GM12878 (cell line): ENCODE measurements around the gene APPL2. TPM values are rescaled to one million over a fixed set of nuclear protein-coding genes. Genes with fewer than 3 reads are reported as not detected.
"Not testable (repeated sequence)": the region's sequence is repeated elsewhere in the genome, so short reads cannot be mapped to it uniquely, and the experiment has no call there.

ENCODE experiments used
- ATAC-seq: fragments of 200-7000 bp; cut with Tn5 transposase; 3 replicates; pipeline ENCODE4 v1.9.1; 2020; ENCODE audit warnings: mild to moderate bottlenecking, moderate library complexity
- BruUV-seq: library from RNA; stranded (reverse); fragments of 400-500 nt; replicated peaks from 2 replicates; lab custom pipeline; 2021; lab: Mats Ljungman, UMichigan
- CTCF ChIA-PET: fragments of 300-600 bp; sonication (Branson Sonifier 250); formaldehyde crosslinking; extraction: SDS; loops from one replicate; lab custom pipeline; 2021; ENCODE audit warnings: inconsistent platforms; lab: Yijun Ruan, JAX
- POLR2A ChIA-PET: fragments of 350-600 bp; formaldehyde crosslinking; extraction: SDS; loops from one replicate; lab custom pipeline; 2021; ENCODE audit warnings: inconsistent platforms; lab: Charles Lee
- RAD21 ChIA-PET: fragments of 300-600 bp; sonication (Branson Sonifier 250); formaldehyde crosslinking; loops from one replicate; lab custom pipeline; 2023; ENCODE audit warnings: antibody characterized with exemption; ENCODE audit not compliant: unreplicated experiment; lab: Charles Lee
- SMC1A ChIA-PET: fragments of 300-600 bp; sonication (Branson Sonifier 250); formaldehyde crosslinking; loops from one replicate; lab custom pipeline; 2023; ENCODE audit not compliant: unreplicated experiment, uncharacterized antibody; lab: Charles Lee
- DNase-seq: peaks from one replicate; pipeline ENCODE4 v3.0.0-alpha.2; 2011; ENCODE audit warnings: low read depth, low spot score
- FAIRE-seq: peaks from 3 replicates; lab custom pipeline; 2011; peaks lifted over from hg19 to GRCh38; lab: Jason Lieb, UNC
- H2AFZ ChIP-seq: 2 replicates; pipeline ENCODE4 v1.6.0; 2011; ENCODE audit warnings: low read depth, low read length, control low read depth; ENCODE audit not compliant: control insufficient read depth
- H3K27ac ChIP-seq: 2 replicates; pipeline ENCODE4 v1.5.1; 2011; ENCODE audit warnings: control low read depth; ENCODE audit not compliant: control insufficient read depth, insufficient read depth
- H3K27me3 ChIP-seq, 2 experiments: replicated peaks in 1 of 2; 2 replicates each; pipeline versions ENCODE4 v1.6.0 to v1.6.1; 2011; ENCODE audit warnings: low read length in 1 of 2; ENCODE audit not compliant: control insufficient read depth in 2 of 2, insufficient read depth in 2 of 2
- H3K36me3 ChIP-seq, 2 experiments: 2 replicates each; pipeline ENCODE4 v1.5.1; 2011; ENCODE audit warnings: low read length in 1 of 2; ENCODE audit not compliant: control insufficient read depth in 2 of 2, insufficient read depth in 2 of 2
- H3K4me1 ChIP-seq: 2 replicates; pipeline ENCODE4 v1.6.1; 2011; ENCODE audit warnings: mild to moderate bottlenecking, low read length, moderate library complexity, mixed read lengths; ENCODE audit not compliant: control insufficient read depth, insufficient read depth
- H3K4me2 ChIP-seq: 2 replicates; pipeline ENCODE4 v1.6.0; 2011; ENCODE audit warnings: control low read depth; ENCODE audit not compliant: control insufficient read depth, insufficient read depth
- H3K4me3 ChIP-seq: fragments of 200-600 bp; sonication (generic); 2 replicates; pipeline ENCODE4 v1.5.1; 2016
- H3K79me2 ChIP-seq: 2 replicates; pipeline ENCODE4 v1.6.0; 2011; ENCODE audit warnings: low read length; ENCODE audit not compliant: control insufficient read depth, insufficient read depth
- H3K9ac ChIP-seq: 2 replicates; pipeline ENCODE4 v1.8.0; 2011; ENCODE audit warnings: low read length, control low read depth, mixed read lengths; ENCODE audit not compliant: control insufficient read depth, insufficient read depth
- H3K9me3 ChIP-seq: replicated peaks from 3 replicates; pipeline ENCODE4 v1.5.1; 2011; ENCODE audit warnings: mild to moderate bottlenecking, low read length; ENCODE audit not compliant: control insufficient read depth, insufficient read depth
- H4K20me1 ChIP-seq: 2 replicates; pipeline ENCODE4 v1.6.0; 2011; ENCODE audit not compliant: control insufficient read depth, insufficient read depth
- CTCF ChIP-seq, 3 experiments: IDR thresholded peaks in 2 of 3; conservative IDR thresholded peaks in 1 of 3; 2 replicates each; pipeline ENCODE4 v1.5.1; 2011; ENCODE audit warnings: low read depth in 3 of 3, low read length in 3 of 3, mild to moderate bottlenecking in 3 of 3, control low read depth in 2 of 3, moderate library complexity in 2 of 3, inconsistent platforms in 1 of 3, mixed read lengths in 1 of 3; ENCODE audit not compliant: control insufficient read depth in 2 of 3, insufficient read depth in 1 of 3; ENCODE audit errors: extremely low read depth in 1 of 3
- E2F4 ChIP-seq: IDR thresholded peaks from 2 replicates; pipeline ENCODE4 v1.6.1; 2012; ENCODE audit warnings: low read depth, low read length, improper control_type of control experiment
- EED ChIP-seq: sonication (generic); IDR thresholded peaks from 2 replicates; pipeline ENCODE4 v1.6.1; 2016; ENCODE audit warnings: antibody characterized with exemption, low read depth
- KAT2A ChIP-seq: conservative IDR thresholded peaks from 2 replicates; pipeline ENCODE4 v1.6.1; 2011; ENCODE audit warnings: low read depth, low read length; ENCODE audit not compliant: control insufficient read depth
- POLR2AphosphoS2 ChIP-seq: IDR thresholded peaks from 2 replicates; pipeline ENCODE4 v1.6.1; 2011; ENCODE audit warnings: low read depth, mild to moderate bottlenecking, low read length, improper control_type of control experiment, moderate library complexity
- RELA ChIP-seq: fragments of 450-650 bp; IDR thresholded peaks from 2 replicates; pipeline ENCODE4 v1.8.0; 2014; ENCODE audit warnings: borderline replicate concordance; ENCODE audit not compliant: partially characterized antibody
- SMAD5 ChIP-seq: IDR thresholded peaks from 2 replicates; pipeline ENCODE4 v1.6.1; 2016; ENCODE audit warnings: antibody characterized with exemption, low read depth
- WGBS: methylation state at CpG from one replicate; pipeline ENCODE4 v1.1.6; 2016; ENCODE audit warnings: low lambda C conversion rate; ENCODE audit not compliant: insufficient replicate concordance, insufficient coverage; ENCODE audit errors: missing lambda C conversion rate; 5-methylcytosine and 5-hydroxymethylcytosine counted together
- in situ Hi-C: fragments of 300-500 bp; cut with MboI; formaldehyde crosslinking; loops from 9 replicates; pipeline ENCODE4 v1.14.3; 2018; ENCODE audit warnings: mixed read lengths
- intact Hi-C: fragments of 100-400 bp; cut with micrococcal nuclease; formaldehyde crosslinking; loops from one replicate; pipeline ENCODE4 v1.14.2; 2022; ENCODE audit not compliant: unreplicated experiment
- polyA plus RNA-seq, 11 experiments: library from polyadenylated mRNA; depleted of rRNA in 4 of 11; unstranded in 6 of 11; stranded (reverse) in 5 of 11; fragments of >200 nt; fragmentation: Nextera tagmentation in 4 of 11; fragmentation: Illumina TruSeq in 1 of 11; extraction: Ambion mirVana in 4 of 11; extraction: Trizol in 1 of 11; gene quantifications; 1 replicate in 1 of 11; 2 replicates in 10 of 11; pipeline versions ENCODE4 v1.2.1 to v1.2.3, GENCODE V29; 2011 to 2016; ENCODE audit warnings: inconsistent platforms in 2 of 11, missing spikeins in 2 of 11, low read depth in 1 of 11
- total RNA-seq, 4 experiments: library from RNA; depleted of rRNA in 3 of 4; stranded (reverse); fragments of >200 nt in 3 of 4; fragmentation: Illumina TruSeq in 1 of 4; extraction: Trizol in 1 of 4; gene quantifications; 2 replicates each; pipeline versions ENCODE4 v1.2.1 to v1.2.3, GENCODE V29; 2013 to 2021
- TF ChIP-seq, protein P1 (sequence below): IDR thresholded peaks from 2 replicates; pipeline ENCODE4 v1.6.1; 2012; ENCODE audit warnings: mild to moderate bottlenecking, low read depth, low read length
- TF ChIP-seq, protein P2 (sequence below): fragments of 450-650 bp; IDR thresholded peaks from 2 replicates; pipeline ENCODE4 v1.6.1; 2017; ENCODE audit warnings: mild to moderate bottlenecking, moderate library complexity

The APPL2 gene
- total and polyA plus RNA-seq, 10 of the 15 experiments (the other 5 are each of a cell fraction or from before 2014, with no cell fraction given), result 1.9 to 14.2 (median 7.5) TPM

- TF ChIP-seq, protein P1, sequence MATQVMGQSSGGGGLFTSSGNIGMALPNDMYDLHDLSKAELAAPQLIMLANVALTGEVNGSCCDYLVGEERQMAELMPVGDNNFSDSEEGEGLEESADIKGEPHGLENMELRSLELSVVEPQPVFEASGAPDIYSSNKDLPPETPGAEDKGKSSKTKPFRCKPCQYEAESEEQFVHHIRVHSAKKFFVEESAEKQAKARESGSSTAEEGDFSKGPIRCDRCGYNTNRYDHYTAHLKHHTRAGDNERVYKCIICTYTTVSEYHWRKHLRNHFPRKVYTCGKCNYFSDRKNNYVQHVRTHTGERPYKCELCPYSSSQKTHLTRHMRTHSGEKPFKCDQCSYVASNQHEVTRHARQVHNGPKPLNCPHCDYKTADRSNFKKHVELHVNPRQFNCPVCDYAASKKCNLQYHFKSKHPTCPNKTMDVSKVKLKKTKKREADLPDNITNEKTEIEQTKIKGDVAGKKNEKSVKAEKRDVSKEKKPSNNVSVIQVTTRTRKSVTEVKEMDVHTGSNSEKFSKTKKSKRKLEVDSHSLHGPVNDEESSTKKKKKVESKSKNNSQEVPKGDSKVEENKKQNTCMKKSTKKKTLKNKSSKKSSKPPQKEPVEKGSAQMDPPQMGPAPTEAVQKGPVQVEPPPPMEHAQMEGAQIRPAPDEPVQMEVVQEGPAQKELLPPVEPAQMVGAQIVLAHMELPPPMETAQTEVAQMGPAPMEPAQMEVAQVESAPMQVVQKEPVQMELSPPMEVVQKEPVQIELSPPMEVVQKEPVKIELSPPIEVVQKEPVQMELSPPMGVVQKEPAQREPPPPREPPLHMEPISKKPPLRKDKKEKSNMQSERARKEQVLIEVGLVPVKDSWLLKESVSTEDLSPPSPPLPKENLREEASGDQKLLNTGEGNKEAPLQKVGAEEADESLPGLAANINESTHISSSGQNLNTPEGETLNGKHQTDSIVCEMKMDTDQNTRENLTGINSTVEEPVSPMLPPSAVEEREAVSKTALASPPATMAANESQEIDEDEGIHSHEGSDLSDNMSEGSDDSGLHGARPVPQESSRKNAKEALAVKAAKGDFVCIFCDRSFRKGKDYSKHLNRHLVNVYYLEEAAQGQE, result no peak
- TF ChIP-seq, protein P2, sequence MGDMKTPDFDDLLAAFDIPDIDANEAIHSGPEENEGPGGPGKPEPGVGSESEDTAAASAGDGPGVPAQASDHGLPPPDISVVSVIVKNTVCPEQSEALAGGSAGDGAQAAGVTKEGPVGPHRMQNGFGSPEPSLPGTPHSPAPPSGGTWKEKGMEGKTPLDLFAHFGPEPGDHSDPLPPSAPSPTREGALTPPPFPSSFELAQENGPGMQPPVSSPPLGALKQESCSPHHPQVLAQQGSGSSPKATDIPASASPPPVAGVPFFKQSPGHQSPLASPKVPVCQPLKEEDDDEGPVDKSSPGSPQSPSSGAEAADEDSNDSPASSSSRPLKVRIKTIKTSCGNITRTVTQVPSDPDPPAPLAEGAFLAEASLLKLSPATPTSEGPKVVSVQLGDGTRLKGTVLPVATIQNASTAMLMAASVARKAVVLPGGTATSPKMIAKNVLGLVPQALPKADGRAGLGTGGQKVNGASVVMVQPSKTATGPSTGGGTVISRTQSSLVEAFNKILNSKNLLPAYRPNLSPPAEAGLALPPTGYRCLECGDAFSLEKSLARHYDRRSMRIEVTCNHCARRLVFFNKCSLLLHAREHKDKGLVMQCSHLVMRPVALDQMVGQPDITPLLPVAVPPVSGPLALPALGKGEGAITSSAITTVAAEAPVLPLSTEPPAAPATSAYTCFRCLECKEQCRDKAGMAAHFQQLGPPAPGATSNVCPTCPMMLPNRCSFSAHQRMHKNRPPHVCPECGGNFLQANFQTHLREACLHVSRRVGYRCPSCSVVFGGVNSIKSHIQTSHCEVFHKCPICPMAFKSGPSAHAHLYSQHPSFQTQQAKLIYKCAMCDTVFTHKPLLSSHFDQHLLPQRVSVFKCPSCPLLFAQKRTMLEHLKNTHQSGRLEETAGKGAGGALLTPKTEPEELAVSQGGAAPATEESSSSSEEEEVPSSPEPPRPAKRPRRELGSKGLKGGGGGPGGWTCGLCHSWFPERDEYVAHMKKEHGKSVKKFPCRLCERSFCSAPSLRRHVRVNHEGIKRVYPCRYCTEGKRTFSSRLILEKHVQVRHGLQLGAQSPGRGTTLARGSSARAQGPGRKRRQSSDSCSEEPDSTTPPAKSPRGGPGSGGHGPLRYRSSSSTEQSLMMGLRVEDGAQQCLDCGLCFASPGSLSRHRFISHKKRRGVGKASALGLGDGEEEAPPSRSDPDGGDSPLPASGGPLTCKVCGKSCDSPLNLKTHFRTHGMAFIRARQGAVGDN, result no peak
- TF ChIP-seq POLR2AphosphoS2 (no peak), KAT2A (no peak), EED (no peak), CTCF (IDR thresholded peaks at IDR 0.05 in 2 of 3, conservative IDR thresholded peaks at IDR 0.05 in 1 of 3; ENCODE audit: control insufficient read depth in 2 of 3, extremely low read depth in 1 of 3, insufficient read depth in 1 of 3, low read depth in 3 of 3, low read length in 3 of 3) (no peak), E2F4 (no peak), RELA (no peak), SMAD5 (no peak)
These were observed 20.9 kb upstream of the APPL2 start (continued) for GRCh38 chr12:105256921-105257320.

DNA sequence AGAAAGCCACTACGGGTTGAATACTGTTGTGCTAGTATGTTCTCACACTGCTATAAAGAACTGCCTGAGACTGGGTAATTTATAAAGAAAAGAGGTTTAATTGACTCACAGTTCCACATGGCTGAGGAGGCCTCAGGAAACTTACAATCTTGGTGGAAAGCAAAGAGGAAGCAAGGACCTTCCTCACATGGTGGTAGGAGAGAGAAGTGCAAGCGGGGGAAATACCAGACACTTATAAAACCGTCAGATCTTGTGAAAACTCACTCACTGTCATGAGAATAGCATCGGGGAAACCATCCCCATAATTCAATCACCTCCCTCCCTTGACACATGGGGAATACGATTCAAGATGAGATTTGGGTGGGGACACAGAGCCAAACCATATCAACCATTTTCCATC lies 20.5 kb upstream of the APPL2 start:
- H4K20me1 ChIP-seq, POLR2A ChIA-PET, ATAC-seq, FAIRE-seq, H3K27ac ChIP-seq, H3K4me1 ChIP-seq, intact Hi-C loops, DNase-seq, SMC1A ChIA-PET, CTCF ChIA-PET, RAD21 ChIA-PET, BruUV-seq, H3K9ac ChIP-seq, H3K4me2 ChIP-seq, H3K4me3 ChIP-seq, H2AFZ ChIP-seq, H3K9me3 ChIP-seq, H3K27me3 ChIP-seq, H3K79me2 ChIP-seq, in situ Hi-C loops, H3K36me3 ChIP-seq: not testable (repeated sequence)
- 20% methylated on average over 5 of the region's 5 CpGs for WGBS
